Thyroid gland (tissue), 4 donors: ENCODE data around the gene UBL4B. TPM values are rescaled to one million over a fixed set of nuclear protein-coding genes. Genes with fewer than 3 reads are reported as not detected.

ENCODE experiments used
- DNase-seq, 2 donors: peaks; one replicate each; pipeline ENCODE4 v3.0.0-alpha.2; 2019
- H3K27ac ChIP-seq, 3 donors: fragments of 200-600 bp; sonication (generic); 1 replicate in 2 of 3; 2 replicates in 1 of 3; pipeline ENCODE4 v1.5.1; 2016 to 2019; ENCODE audit warnings: mild to moderate bottlenecking in 1 of 3, moderate library complexity in 1 of 3
- H3K27me3 ChIP-seq: fragments of 200-600 bp; sonication (generic); one replicate; pipeline ENCODE4 v1.5.1; 2019
- H3K36me3 ChIP-seq, 2 donors: fragments of 200-600 bp; sonication (generic); one replicate each; pipeline ENCODE4 v1.5.1; 2016 to 2019
- H3K4me1 ChIP-seq, 2 donors: fragments of 200-600 bp; sonication (generic); one replicate each; pipeline ENCODE4 v1.5.1; 2017 to 2019
- H3K4me3 ChIP-seq, 3 donors: fragments of 200-600 bp; sonication (generic); replicated peaks in 1 of 3; 1 replicate in 2 of 3; 2 replicates in 1 of 3; pipeline ENCODE4 v1.5.1; 2016; ENCODE audit warnings: mild to moderate bottlenecking in 1 of 3
- H3K9me3 ChIP-seq: fragments of 200-600 bp; sonication (generic); one replicate; pipeline ENCODE4 v1.5.1; 2017
- POLR2A ChIP-seq, 2 donors: fragments of 450-650 bp; IDR thresholded peaks; one replicate each; pipeline ENCODE4 v1.6.1; 2017; ENCODE audit warnings: antibody characterized with exemption in 2 of 2, mild to moderate bottlenecking in 2 of 2, moderate library complexity in 1 of 2
- WGBS, 2 donors: methylation state at CpG; one replicate each; pipeline ENCODE4 v1.1.5; 2017; 5-methylcytosine and 5-hydroxymethylcytosine counted together
- intact Hi-C: fragments of 100-400 bp; cut with DNase I; formaldehyde crosslinking; loops from one replicate; pipeline ENCODE4 v1.15.1; 2023
- total RNA-seq, 4 donors: library from RNA; depleted of rRNA; stranded (reverse); fragments of >200 nt; gene quantifications; one replicate each; pipeline ENCODE4 v1.2.3, GENCODE V29; 2016
- TF ChIP-seq, protein P1 (sequence below), 6 experiments: fragments of 200-600 bp in 3 of 6; fragments of 450-650 bp in 3 of 6; sonication (generic) in 3 of 6; IDR thresholded peaks; one replicate each; pipeline ENCODE4 v1.5.1; 2016 to 2019; ENCODE audit warnings: antibody characterized with exemption in 6 of 6, mild to moderate bottlenecking in 2 of 6, inconsistent platforms in 1 of 6, moderate library complexity in 1 of 6

UBL4B gene, protein sequence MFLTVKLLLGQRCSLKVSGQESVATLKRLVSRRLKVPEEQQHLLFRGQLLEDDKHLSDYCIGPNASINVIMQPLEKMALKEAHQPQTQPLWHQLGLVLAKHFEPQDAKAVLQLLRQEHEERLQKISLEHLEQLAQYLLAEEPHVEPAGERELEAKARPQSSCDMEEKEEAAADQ
- under 1 TPM in 1 of 4 donors, not detected in 3; 0.27 TPM for total RNA-seq

DNA sequence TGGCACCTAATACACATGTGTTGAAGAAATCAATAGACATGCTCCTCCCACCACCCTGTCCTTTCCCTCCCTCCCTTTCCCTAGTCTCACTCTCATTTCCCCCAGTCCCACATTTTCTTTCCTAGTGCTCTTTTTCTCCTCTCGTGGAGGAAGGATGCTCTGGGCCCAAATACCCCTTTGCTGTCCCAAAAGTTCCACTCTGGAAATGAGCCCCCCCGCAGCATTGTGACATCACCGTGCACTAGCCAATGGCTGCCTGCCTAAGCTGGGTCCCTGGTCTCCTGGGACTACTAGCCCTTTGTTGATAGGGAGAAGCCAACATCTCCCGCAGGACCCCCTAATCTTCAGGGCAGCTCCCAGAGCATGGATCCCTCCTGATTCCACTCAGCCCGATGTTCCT lies at the start of gene UBL4B:
Gene UBL4B, plus strand, starts transcription at position 301 of the 400 bp plus-strand sequence. Its CDS starts 92 bp downstream, at position 393.
- Histone ChIP-seq H3K27ac (no peak within 1 kb of the TSS), H3K4me1 (no peaks in the 10 kb centered on the region), H3K27me3 (no peaks in the 10 kb centered on the region), H3K9me3 (no peaks in the 10 kb centered on the region), H3K36me3 (no peaks in the 10 kb centered on the region), H3K4me3 (no peak within 1 kb of the TSS)
- 83 to 88% methylated on average over 5 of the region's 5 CpGs for WGBS, 2 donors
- TF ChIP-seq POLR2A (IDR thresholded peaks at IDR 0.05), result no peak
- TF ChIP-seq, protein P1, sequence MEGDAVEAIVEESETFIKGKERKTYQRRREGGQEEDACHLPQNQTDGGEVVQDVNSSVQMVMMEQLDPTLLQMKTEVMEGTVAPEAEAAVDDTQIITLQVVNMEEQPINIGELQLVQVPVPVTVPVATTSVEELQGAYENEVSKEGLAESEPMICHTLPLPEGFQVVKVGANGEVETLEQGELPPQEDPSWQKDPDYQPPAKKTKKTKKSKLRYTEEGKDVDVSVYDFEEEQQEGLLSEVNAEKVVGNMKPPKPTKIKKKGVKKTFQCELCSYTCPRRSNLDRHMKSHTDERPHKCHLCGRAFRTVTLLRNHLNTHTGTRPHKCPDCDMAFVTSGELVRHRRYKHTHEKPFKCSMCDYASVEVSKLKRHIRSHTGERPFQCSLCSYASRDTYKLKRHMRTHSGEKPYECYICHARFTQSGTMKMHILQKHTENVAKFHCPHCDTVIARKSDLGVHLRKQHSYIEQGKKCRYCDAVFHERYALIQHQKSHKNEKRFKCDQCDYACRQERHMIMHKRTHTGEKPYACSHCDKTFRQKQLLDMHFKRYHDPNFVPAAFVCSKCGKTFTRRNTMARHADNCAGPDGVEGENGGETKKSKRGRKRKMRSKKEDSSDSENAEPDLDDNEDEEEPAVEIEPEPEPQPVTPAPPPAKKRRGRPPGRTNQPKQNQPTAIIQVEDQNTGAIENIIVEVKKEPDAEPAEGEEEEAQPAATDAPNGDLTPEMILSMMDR (IDR thresholded peaks at IDR 0.05), result no peak
- intact Hi-C loops, result no loop called here
- no peak for DNase-seq

GRCh38 chr1:110062612-110063011 lies 49.6 kb upstream of the UBL4B start:
- peaks cover 3% of the 10 kb centered on the region for H3K27me3 ChIP-seq
- intact Hi-C loops, result no loop called here
- H3K9me3 ChIP-seq, result no peaks in the 10 kb centered on the region
- no peak for TF ChIP-seq POLR2A (IDR thresholded peaks at IDR 0.05)
- TF ChIP-seq, protein P1 (IDR thresholded peaks at IDR 0.05), result no peak
- no peak overlapping the region for H3K27ac ChIP-seq
- 76 to 83% methylated on average over 2 of the region's 2 CpGs for WGBS, 2 donors
- peaks cover 4 to 8% of the 10 kb centered on the region in 2 donors for H3K36me3 ChIP-seq
- no peak overlapping the region for H3K4me3 ChIP-seq
- H3K4me1 ChIP-seq, result peaks cover 0 to 1% of the 10 kb centered on the region in 2 donors
- DNase-seq, result no peak

DNA sequence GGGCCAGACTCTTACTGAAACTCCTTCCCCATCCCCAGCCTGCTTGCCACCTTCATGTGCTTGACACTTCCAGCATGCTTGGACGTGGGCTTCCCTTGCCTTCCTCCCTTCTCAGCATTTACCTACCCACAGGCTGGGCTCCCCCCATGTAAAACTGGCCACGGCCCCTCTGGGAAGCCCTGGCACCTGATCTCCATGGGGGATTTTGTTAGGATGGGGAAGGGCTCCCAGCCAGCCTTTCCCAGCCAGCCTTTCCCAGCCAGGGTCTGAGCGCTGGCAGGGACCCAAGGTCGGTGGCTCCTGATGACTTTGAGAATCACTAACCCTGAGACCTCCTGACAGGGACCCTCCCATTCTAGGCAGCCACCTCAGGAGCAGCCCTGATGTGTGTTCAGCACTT lies 48.5 kb upstream of the UBL4B start:
- H3K9me3 ChIP-seq, result no peaks in the 10 kb centered on the region
- WGBS, 2 donors, result 51 to 61% methylated on average over 4 of the region's 4 CpGs
- no peak for DNase-seq
- peaks cover 11 to 12% of the 10 kb centered on the region in 2 donors for H3K4me1 ChIP-seq
- intact Hi-C loops, result no loop called here
- TF ChIP-seq, protein P1 (IDR thresholded peaks at IDR 0.05), result no peak
- TF ChIP-seq POLR2A (IDR thresholded peaks at IDR 0.05), result no peak
- peaks cover 15% of the 10 kb centered on the region for H3K27me3 ChIP-seq
- H3K36me3 ChIP-seq, result peaks cover 0 to 3% of the 10 kb centered on the region in 2 donors
- no peak overlapping the region for H3K4me3 ChIP-seq
- H3K27ac ChIP-seq, result no peak overlapping the region

DNA sequence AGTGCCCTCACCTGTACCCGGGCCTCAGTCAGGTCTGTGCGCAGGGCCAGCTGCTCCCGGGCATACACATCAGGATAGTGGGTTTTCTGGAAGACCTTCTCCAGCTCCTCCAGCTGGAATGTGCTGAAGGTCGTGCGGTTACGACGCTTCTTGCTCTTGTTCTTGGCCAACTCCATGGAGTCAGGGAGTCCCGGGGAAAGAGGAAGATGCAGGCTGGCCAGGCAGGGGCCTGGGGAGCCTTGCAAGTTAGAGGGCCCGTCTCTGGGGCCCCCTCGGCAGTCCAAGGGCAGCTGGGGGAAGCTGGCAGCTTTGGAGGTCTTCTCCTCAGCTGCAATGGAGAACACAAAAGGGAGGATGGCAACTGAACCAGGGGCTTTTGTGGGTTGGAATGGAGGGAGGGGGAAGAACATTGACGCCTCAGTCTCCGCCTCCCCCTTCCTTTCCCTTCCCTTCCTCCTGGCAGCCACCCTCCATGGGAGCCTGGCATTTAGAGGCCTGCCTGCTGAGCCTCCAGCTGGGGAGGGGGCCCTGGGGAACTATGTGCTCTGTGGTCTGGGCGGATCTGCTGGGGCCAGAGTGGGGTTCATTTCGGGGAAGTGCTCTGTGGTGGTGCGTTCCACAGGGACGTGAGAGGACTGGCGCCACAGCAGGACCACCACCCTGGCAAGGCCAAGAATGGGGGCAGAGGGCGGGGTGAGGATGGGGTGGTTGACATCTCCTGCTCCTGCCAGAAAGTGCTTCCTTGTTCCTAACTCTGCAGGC lies 47.5 kb upstream of the UBL4B start:
- no peak for TF ChIP-seq POLR2A (IDR thresholded peaks at IDR 0.05)
- TF ChIP-seq, protein P1 (IDR thresholded peaks at IDR 0.05), result no peak
- H3K27me3 ChIP-seq, result peaks cover 25% of the 10 kb centered on the region
- intact Hi-C loops, result no loop called here
- no peaks in the 10 kb centered on the region for H3K36me3 ChIP-seq
- 88 to 90% methylated on average over 10 to 14 of the region's 18 CpGs for WGBS, 2 donors
- no peak overlapping the region for H3K4me3 ChIP-seq
- no peak for DNase-seq
- no peaks in the 10 kb centered on the region for H3K9me3 ChIP-seq
- no peak overlapping the region for H3K27ac ChIP-seq
- H3K4me1 ChIP-seq, result peaks cover 16 to 19% of the 10 kb centered on the region in 2 donors

DNA sequence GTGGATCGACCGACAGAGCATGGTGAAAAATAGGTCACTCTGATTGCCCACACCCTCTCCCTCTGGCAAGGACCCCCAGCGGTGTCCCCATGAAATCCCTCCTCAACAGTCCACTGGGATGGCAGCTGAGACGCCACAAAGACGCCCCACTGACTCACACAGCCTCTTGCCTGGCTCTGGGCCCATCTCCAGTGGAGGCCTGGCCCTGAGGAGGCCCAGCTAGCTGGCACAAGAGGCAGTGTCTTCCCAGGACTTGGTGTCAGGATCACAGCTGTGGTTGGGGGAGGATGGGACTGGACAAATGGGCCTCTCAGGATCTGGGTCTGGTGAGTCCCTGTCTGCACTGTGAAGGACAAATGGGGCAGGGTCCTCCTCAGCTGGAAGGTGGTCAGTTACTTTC lies 46.4 kb upstream of the UBL4B start:
- H3K9me3 ChIP-seq, result no peaks in the 10 kb centered on the region
- no peak overlapping the region for H3K4me3 ChIP-seq
- H3K27me3 ChIP-seq, result peaks cover 32% of the 10 kb centered on the region
- H3K36me3 ChIP-seq, result no peaks in the 10 kb centered on the region
- intact Hi-C loops, result no loop called here
- WGBS, 2 donors, result 80 to 93% methylated on average over 2 to 3 of the region's 5 CpGs
- TF ChIP-seq, protein P1 (IDR thresholded peaks at IDR 0.05), result no peak
- TF ChIP-seq POLR2A (IDR thresholded peaks at IDR 0.05), result no peak
- H3K4me1 ChIP-seq, result peaks cover 21 to 26% of the 10 kb centered on the region in 2 donors
- DNase-seq, result no peak
- H3K27ac ChIP-seq, result no peak overlapping the region
